ENCODE data around the gene LAMA2.

DNA sequence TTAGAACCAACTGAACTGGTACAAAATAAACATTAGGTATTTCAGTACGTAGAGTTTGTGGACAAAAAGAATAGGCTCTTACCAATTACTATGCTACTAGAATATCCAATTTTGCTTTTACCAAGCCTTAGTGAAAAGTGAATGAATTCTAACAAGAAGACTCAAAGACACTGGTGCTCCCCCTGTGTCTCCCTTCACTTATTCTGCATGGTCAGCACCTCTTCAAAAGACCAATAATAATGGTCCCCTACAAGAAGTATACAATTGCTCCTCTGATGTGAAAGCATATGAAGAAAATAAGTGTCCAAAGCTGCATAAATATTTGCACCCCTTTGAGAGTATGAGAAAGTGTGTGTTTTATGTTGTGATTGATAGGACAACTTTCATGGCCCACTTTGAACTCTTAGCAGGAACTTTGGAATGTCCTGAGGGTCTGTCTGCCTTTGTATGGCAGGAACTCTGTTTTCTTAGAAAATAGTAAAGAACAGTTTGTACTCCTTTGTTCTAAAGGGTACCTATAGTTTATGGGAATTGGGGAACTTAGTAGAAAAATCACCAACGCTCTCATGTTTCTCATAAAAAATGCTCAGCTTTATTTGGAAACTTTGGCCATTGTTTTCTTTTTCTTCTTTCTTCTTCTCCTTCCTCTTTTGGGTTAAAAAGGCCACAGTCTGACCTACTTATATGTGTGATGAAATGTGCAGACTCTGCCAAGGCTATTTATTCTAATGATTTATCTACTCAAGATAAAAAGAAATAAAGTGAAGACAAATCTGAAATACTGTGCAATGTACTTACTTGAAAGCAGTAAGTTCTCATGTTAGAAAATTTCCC lies 352.4 kb downstream of the LAMA2 start:
- TF ChIP-seq, protein P1, sequence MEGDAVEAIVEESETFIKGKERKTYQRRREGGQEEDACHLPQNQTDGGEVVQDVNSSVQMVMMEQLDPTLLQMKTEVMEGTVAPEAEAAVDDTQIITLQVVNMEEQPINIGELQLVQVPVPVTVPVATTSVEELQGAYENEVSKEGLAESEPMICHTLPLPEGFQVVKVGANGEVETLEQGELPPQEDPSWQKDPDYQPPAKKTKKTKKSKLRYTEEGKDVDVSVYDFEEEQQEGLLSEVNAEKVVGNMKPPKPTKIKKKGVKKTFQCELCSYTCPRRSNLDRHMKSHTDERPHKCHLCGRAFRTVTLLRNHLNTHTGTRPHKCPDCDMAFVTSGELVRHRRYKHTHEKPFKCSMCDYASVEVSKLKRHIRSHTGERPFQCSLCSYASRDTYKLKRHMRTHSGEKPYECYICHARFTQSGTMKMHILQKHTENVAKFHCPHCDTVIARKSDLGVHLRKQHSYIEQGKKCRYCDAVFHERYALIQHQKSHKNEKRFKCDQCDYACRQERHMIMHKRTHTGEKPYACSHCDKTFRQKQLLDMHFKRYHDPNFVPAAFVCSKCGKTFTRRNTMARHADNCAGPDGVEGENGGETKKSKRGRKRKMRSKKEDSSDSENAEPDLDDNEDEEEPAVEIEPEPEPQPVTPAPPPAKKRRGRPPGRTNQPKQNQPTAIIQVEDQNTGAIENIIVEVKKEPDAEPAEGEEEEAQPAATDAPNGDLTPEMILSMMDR (IDR thresholded peaks at IDR 0.05): no peak
- no peak for TF ChIP-seq POLR2A (IDR thresholded peaks at IDR 0.05)
